Dedifferentiated amniotic fluid mesenchymal stem cell (primary cell): Measurements from ENCODE around the gene CCL8.
A peak's percentile ranks its signal among the peaks of the same experiment; 100 is the strongest.

ENCODE experiments used
- DNase-seq: peaks from one replicate; pipeline ENCODE4 v3.0.0-alpha.2; 2016; ENCODE audit errors: extremely low spot score

The CCL8 gene

DNA sequence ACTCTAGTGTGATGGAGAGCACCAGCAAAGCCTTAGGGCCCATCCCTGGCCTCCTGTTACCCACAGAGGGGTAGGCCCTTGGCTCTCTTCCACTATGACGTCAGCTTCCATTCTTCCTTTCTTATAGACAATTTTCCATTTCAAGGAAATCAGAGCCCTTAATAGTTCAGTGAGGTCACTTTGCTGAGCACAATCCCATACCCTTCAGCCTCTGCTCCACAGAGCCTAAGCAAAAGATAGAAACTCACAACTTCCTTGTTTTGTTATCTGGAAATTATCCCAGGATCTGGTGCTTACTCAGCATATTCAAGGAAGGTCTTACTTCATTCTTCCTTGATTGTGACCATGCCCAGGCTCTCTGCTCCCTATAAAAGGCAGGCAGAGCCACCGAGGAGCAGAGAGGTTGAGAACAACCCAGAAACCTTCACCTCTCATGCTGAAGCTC is at the start of gene CCL8:
Gene CCL8, plus strand, starts transcription at position 397 of the 445 bp plus-strand sequence. CDS start 67 bp downstream, outside the sequence.
- DNase-seq: no peak

DNA sequence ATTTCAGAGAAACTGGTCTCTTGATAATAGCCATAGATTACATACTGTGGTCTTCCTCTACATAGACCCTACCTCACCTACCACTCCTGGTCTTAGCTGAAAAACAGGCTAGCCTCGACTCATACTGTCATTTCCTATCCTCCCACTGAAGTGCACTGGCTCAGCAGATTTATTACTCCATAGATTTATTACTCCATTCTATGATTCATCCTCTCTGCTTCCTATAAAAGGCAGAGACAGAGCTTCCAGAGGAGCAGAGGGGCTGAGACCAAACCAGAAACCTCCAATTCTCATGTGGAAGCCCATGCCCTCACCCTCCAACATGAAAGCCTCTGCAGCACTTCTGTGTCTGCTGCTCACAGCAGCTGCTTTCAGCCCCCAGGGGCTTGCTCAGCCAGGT is 49.3 kb upstream of the CCL8 start, which contains the start of gene CCL7:
Gene CCL7, plus strand, starts transcription at position 253 of the 400 bp plus-strand sequence. Its CDS starts 70 bp downstream, at position 323.
- DNase-seq: no peak

DNA sequence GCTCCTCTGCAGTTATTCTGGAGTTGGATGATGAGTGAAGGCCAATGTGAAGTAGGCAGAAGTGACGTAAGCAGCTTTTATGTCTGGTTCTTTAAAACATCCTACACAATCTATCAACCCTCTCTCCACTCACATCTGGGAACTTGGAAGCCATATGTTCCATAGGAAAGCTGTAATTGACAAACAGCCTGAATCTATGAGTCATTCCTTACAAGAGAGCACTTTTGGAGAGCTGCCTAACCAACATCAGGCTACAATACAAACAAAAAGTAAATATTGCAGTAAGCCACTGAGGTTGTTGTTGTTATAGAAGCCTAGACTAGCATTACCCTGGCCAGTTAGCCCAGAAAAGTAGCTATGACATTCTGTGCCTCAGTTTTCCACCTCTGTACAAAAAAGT is 43.4 kb upstream of the CCL8 start:
- peak; percentile 74 for DNase-seq

DNA sequence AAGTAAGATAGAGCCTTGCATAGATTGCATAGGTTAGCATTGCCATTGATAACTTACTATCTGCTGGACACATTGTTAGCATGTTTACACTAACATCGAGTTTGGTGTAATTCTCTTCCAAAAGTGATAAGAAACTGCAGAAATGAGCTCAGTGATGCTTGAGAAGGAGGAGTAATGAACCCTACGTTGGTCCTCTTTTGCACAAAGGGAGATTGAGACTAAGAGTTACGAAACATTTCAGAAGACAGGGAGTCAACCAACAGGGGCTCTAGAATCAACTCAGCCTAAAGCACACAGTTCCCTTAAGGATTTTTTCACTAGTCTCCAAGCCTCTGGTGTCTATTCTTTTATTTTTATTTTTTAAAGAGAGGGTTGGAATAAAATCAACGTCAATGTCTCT is 42.4 kb upstream of the CCL8 start:
- no peak for DNase-seq

DNA sequence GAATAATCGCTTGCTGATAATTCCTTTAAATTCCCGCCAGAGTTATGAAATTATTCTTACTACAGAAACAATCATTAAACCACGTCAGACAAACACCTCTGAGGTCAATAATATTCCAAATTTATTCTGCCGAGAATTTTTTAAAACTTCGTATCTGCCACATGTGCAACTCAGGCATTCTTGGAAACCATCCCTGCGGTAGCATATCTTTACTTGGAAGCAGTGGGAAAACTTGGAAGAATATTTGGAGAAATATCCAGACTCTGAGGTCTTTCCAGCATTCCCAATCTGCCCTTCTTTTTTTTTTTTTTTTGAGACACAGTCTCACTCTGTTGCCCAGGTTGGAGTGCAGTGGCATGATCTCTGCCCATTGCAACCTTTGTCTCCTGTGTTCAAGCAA is 35.7 kb upstream of the CCL8 start:
- DNase-seq: no peak

DNA sequence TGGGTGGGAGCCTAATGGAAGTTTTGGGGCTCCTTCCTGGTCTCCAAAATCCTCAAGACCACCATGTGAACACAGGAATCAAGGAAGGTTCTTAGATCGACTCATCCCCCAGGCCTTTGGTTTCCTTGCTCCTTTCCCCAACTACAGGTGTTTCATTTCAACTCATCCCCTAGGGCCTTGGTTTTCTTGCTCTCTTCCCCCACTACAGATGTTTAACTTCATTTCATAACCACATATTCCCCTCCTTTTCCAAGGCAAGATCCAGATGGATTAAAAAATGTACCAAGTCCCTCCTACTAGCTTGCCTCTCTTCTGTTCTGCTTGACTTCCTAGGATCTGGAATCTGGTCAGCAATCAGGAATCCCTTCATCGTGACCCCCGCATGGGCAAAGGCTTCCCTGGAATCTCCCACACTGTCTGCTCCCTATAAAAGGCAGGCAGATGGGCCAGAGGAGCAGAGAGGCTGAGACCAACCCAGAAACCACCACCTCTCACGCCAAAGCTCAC is 33.9 kb upstream of the CCL8 start, which contains the start of gene CCL11:
Gene CCL11, plus strand, starts transcription at position 457 of the 507 bp plus-strand sequence. CDS start 67 bp downstream, outside the sequence.
- DNase-seq: no peak

DNA sequence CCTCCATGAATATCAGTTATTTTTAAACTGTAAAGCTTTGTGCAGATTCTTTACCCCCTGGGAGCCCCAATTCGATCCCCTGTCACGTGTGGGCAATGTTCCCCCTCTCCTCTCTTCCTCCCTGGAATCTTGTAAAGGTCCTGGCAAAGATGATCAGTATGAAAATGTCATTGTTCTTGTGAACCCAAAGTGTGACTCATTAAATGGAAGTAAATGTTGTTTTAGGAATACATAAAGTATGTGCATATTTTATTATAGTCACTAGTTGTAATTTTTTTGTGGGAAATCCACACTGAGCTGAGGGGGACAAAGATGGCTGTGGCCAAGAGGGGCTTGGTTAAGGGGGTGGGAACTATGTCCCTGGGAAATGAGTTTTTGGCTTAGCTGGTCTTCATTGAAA is 31.4 kb upstream of the CCL8 start:
- no peak for DNase-seq

DNA sequence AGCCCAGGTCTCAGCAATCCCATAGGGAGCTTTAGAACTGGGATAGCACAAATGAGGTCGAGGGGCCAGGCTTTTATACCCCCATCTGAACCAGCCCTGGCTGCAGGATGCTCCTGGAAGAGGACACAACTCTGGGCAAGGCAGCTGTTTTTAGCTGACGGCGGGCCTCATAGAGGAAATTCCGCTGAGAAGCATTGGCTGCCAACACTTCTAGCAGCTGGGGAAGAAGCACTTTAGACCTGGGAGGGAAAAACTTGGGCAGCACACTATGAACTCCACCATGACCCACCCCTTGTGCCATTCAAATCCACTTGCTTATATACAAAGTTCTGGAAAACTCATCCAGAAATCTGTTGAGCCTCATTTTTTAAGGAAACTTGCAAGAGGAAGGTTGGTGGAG is 28.6 kb upstream of the CCL8 start:
- DNase-seq: no peak

DNA sequence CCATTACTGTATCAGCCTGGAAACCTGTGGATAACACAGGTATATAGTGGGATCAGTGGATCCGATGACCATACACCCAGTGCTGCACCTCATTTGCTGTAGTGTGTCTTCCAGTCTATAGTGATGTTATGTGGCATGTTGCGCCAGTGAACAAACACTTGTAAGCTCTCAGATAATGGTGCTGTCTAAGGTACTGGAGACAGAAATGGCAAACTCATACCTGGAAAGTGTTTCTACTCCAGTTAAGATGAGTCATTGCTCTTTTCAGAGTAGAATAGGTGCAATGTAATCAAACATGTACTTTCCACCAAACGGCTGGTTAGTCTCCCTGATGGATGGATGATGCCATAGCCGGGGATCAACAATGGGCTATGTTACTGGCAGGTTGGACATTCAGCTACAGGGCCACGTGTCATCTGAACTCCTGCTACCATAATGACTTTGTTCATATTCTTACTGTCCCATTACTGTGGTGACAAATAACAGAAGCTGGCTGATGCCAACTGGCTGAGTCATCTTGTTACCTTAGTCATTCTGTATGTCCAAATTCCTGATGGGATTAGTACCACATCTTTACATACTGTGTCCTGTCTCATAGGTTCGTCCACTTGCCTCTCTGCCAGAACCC is 27.4 kb upstream of the CCL8 start:
- no peak for DNase-seq

DNA sequence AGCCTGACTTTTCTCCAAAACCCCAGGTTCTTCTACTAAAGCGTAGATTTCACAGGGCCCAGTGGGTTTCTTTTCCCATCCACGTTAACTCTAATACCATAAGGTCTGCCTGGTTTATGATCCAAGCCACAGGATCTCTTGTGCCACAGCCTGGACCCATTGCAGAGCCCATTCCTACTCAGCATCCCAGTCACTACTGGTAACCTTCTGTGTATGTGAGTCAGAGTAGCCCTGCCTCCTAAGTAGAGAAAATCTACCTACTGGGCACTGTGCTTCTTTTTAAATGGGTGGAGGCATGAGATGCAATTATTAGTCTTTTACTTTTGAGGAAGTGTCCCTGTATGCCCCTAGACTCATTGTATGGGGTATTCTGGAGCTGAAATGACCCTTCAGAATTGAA is 20.2 kb upstream of the CCL8 start:
- no peak for DNase-seq

DNA sequence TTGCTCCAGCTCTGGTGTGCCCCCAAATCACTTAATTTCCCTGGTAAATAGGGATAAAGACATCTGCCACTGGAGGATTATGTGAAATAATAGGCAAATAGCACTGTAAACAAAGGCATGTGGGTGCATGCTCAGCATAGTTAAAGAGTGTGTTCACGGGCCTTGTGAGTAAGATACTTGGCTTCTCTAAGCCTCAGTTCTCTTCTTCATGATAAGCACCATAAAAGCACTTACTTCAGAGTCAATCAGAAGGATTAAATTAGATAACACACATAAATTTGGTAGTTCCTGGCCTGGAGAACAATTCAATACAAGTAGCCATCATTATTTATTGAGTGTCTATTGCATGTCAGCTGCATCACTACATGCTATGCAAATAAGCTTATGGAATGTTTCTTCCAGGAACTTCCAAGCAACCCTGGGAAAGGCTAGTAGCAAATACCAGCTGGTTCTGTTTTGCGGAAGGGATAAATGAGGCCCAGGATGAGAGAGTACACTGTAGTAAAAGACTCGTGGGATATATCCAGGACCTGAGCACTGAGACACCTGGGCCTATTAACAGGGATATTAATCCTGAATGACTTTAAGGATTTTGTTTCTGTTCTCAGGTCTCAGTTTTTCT is 19.2 kb upstream of the CCL8 start:
- DNase-seq: peak; percentile 34

DNA sequence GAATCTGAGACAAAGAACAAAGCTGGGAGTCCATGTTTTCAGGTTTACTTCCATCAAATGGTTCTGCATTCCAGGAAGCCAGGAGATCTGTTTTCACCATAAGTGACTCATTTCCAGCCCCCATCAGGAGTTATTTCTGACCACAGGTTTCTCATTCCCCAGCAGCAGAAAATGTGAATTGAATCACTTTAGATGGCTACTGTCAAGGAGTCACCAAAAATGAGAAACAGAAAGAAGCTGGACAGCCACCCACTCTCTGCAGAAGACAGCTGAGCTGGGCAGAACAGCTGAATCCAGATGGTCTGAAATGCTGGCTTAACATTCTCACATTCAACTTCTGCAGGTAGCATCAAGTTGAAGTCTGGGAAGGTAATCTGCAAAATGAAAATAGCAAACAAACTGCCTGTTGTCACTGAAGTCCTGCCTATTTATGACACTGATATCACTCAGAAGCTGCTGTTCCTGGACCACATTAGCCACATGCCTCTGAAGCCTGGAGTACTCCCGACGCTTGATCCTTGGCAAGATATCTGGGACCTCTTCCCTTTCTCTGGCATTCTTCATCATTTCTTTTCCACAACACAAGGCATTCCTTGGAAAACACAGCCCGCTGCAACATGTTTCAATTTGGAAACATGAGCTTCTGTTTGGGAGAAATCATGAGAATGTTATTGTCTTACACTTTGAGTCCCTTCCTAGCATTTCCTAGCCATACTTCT is 18.4 kb upstream of the CCL8 start:
- no peak for DNase-seq

DNA sequence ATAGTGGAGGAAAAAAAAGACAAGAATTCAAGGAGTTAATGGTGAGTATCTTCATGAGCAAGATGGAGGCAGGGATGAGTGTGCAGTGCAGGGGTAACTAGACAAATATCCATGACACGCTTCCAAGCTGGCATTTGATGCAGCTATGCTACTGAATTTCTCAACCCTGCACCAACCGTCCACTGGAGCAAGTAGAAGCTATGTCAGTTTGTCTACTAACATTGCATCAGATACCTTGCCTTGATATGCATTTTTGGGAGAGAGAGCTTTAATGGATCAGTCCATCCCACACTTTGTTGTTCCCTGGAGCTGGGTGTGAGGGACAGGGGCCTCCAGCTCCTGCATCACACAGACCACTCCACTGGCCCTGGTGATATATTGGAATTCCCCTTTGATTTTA is 17.2 kb upstream of the CCL8 start:
- DNase-seq: no peak

DNA sequence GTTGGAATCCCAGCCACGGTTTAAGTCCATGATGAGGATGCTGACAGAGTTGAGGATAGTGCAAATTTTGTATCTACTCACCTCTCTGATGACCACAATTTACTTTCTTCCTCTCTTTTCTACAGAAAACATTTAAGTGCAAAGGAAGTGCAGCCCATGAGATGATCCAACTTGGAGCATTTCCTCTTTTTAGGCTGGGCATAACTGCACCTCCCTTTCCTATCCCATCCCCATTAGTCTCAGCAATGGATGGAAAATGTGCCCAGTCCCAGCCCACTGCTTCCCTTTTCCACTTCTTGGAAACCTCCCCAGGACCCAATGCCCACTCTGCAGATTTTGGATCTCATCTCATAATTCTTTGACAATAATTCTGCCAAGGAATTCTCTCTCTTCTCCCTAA is 16.6 kb upstream of the CCL8 start:
- no peak for DNase-seq

DNA sequence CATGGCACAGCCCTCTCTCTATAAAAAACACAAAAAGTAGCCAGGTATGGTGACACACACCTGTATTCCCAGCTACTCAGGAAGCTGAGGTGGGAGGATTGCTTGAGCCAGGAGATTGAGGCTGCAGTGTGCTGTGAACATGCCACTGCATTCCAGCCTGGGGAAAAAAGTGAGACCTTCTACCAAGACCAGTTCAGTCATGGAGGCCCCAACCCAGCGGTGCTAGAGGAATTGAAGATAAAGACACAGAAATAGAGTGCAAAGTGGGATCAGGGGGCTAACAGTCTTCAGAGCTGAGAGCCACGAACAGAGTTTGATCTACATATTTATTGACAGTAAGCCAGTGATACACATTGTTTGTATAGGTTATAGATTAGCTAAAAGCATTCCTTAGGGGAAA is 15.6 kb upstream of the CCL8 start:
- DNase-seq: no peak

DNA sequence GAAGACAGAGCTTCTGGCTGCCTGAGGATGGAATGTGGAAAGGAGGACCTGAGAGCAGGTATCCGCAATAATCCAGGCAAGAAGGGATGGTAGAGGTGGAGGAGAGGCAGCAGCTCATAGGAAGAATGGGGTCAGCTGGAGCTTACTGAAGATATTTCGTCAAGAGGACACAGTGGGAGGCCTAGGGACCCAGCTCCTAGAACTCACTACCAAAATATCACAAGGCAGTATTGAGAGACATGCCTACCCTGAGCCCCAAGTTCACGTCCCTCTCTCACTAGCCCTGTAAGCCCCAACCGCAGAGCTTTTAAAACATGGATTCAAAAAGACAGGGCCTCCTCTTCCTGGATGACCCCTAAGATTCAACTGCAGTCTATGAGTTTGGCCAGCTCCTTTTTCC is 14.2 kb upstream of the CCL8 start:
- no peak for DNase-seq

DNA sequence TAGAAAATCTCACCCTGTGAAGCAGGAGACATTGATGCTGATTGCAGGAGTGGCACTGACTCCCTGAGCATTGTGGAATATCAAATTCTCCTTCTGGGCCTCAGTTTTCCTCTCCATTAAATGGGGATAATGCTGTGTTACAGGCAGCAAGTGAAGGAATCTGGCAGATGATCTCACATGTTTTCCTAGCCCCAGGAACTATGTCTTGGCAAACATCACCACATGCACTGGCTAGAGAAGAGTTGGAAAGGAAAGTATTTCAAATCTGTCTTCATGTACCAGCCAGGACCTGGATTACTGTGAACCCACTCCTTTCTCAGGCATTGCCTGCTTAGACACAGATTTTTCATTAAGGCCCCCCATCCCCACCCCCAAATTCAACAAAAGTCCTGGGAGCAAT is 13.6 kb upstream of the CCL8 start:
- DNase-seq: no peak

DNA sequence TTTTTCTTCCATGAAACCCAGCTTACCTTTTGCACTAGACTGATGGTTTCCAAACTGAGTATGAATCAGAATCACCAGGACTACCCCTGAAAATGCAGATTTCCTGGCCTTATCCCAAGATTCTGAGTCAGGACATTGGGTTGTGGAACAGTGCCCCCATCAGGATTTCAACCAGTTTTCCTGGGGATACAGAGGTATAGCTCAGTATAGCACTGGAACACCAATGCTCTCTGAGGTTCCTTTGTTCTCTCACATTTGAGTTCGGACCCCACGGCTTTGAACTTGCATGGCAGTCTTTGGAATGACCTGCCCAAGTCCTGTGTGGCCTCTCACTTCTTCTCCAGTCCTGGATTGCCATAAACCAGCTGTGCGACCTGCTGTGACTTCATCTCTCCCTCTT is 12.8 kb upstream of the CCL8 start:
- peak; percentile 26 for DNase-seq

DNA sequence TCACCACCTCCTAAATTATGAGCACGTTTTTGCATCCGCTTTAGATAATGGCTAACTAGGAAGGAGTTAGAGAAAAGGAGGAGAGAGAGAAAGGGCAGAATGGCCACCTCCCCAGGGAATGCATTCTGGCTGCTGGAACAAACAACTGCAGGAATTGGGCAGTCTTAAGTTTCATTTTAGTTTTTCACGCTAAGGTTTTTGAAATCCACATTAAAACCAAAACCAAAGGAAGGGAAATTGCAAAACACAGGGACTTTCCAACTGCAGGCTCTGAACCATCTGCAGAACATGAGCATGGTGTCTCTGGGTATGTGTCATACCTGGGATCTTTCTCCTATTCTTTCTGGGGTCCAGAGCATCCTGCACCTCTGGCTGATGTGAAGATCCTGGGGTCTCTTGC is 12.1 kb upstream of the CCL8 start:
- DNase-seq: peak; percentile 34

DNA sequence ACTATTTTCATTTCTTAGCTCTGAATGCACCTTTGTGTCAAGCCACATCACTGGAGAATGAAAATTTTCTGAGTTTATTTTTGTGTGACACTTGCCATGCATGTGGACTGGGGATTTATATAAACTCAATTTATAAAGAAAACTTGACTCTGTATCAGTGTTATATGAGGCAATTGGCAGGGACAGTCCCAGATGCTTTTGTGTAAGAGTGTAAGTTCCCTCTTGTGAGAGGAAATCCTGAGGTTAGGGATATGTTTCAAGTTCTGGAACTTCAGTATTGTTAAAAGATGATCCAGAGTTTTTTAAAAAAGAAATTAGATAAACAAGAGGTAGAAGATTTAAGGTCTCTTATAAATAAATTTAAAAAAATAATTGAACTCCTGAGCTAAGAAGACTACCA is 10.9 kb upstream of the CCL8 start:
- no peak for DNase-seq

DNA sequence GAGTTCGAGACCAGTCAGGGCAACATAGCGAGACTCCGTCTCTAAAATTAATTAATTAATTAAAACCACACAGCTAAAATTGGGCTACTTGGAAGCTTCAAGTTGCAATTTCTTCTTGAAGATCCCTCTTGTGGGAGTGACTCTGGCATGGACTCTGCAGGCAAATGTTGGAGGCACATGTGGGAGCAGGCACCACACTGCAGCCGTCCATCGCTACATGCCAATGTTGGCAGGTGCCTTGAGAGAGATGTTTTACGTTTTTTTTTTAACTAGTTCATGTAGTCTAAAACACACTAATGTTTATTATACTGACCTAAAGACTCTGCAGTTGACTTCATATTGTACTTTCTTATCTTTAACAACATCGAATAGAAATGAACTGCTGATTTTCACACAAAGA is 7.9 kb upstream of the CCL8 start:
- DNase-seq: no peak

DNA sequence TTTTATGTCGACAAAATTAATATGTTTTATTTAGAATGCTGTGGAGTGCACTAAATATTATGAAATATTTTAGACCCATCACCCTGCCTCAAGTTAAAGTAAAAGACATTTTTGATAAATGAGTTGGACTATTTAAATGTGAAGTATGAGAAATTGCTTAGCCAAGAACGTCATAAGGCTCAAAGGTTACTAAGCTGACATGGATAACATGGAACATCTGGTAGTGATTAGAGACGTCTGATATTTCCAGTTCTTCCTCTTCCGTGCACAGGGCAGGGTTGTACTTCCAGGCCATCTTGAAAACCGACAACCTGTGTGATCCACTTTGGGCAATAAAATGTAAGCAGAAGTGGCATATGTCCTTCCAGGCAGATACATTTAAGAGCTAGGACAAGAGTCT is 7.2 kb upstream of the CCL8 start:
- peak; percentile 23 for DNase-seq

DNA sequence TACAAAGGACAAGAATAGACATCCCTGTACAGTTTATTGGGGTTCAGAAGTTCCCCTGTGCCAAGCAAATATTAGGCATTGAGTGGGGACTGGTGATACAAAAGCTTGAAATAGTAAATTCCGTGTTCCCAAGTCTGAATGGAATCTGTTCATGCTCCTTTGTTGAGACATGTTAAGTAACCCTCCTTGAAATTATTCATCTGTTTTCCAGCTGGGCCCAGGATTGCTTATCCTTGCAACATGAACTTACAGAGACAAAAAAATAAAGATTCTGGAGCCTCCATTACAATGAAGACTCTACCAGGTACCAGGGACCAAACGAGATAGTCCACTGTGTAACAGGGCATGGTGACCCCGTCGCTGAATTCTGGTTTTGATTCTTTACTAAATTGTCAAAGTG is 6.1 kb upstream of the CCL8 start:
- peak; percentile 44 for DNase-seq
